Measurements from ENCODE around the gene WDR37. TPM values are rescaled to one million over a fixed set of nuclear protein-coding genes. Genes with fewer than 3 reads are reported as not detected.

Gene WDR37, protein sequence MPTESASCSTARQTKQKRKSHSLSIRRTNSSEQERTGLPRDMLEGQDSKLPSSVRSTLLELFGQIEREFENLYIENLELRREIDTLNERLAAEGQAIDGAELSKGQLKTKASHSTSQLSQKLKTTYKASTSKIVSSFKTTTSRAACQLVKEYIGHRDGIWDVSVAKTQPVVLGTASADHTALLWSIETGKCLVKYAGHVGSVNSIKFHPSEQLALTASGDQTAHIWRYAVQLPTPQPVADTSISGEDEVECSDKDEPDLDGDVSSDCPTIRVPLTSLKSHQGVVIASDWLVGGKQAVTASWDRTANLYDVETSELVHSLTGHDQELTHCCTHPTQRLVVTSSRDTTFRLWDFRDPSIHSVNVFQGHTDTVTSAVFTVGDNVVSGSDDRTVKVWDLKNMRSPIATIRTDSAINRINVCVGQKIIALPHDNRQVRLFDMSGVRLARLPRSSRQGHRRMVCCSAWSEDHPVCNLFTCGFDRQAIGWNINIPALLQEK
- 7.2 TPM for polyA plus RNA-seq (2013, experiment 1 of 2)
- polyA plus RNA-seq (2013, experiment 2 of 2) = 7.3 TPM

- WGBS, 2 donors (ENCODE audit: extremely low coverage in 2 of 2, insufficient read length in 2 of 2, insufficient replicate concordance in 1 of 2) = no CpG with 5 or more reads among the region's 87 CpGs
- H3K36me3 ChIP-seq (replicated peaks in 1 of 2; ENCODE audit: control insufficient read depth in 2 of 2, insufficient read depth in 2 of 2, low read length in 2 of 2) = peaks cover 2 to 39% of the 10 kb centered on the region in 2 donors
- H4K8ac ChIP-seq (ENCODE audit: low read depth, low read length) = no peak within 1 kb of the TSS
- peak within 1 kb of the TSS; percentile 87 for H3K4me2 ChIP-seq (ENCODE audit: insufficient read depth, low read length, poor library complexity, severe bottlenecking)
- peak within 1 kb of the TSS; percentile 99 for H3K9ac ChIP-seq (ENCODE audit: low read depth, low read length, poor library complexity)
- no peaks in the 10 kb centered on the region for H3K27me3 ChIP-seq (ENCODE audit: control insufficient read depth in 3 of 3, insufficient read depth in 3 of 3, low read depth in 1 of 3, low read length in 3 of 3)
- H3K14ac ChIP-seq (ENCODE audit: low read length) = peak within 1 kb of the TSS; percentile 90
- no peak within 1 kb of the TSS for H3K4ac ChIP-seq (ENCODE audit: low read length)
- peaks cover 3 to 13% of the 10 kb centered on the region in 2 donors for H3K4me1 ChIP-seq (ENCODE audit: control insufficient read depth in 2 of 2, insufficient read depth in 1 of 2, low read depth in 1 of 2, low read length in 2 of 2)
- peak within 1 kb of the TSS; percentile 64 for H2BK120ac ChIP-seq (ENCODE audit: low read depth, low read length)
- H2AK5ac ChIP-seq (ENCODE audit: low read depth, low read length) = peak within 1 kb of the TSS; percentile 85
- H4K91ac ChIP-seq (ENCODE audit: low read depth, low read length, poor library complexity) = no peak within 1 kb of the TSS
- no peak within 1 kb of the TSS for H2BK15ac ChIP-seq (ENCODE audit: low read length)
- peak within 1 kb of the TSS; percentile 60 for H2BK12ac ChIP-seq (ENCODE audit: low read length)
- peak; percentile 83 for DNase-seq (ENCODE audit: low spot score)
- peak within 1 kb of the TSS; percentile 75 for H2BK5ac ChIP-seq (ENCODE audit: low read length)
- H3K27ac ChIP-seq (replicated peaks; ENCODE audit: low read length) = peak within 1 kb of the TSS; percentile 80
- peak within 1 kb of the TSS; percentile 94 to 99 for H3K4me3 ChIP-seq (ENCODE audit: low read length in 2 of 2)
- peaks cover 16% of the 10 kb centered on the region for H3K79me1 ChIP-seq (ENCODE audit: low read depth, low read length)
- peak within 1 kb of the TSS; percentile 89 for H2AFZ ChIP-seq (ENCODE audit: low read length)
- H3K18ac ChIP-seq (ENCODE audit: low read length) = peak within 1 kb of the TSS; percentile 95
- H3K23ac ChIP-seq (ENCODE audit: low read depth, low read length, poor library complexity) = peak within 1 kb of the TSS; percentile 70
- H3K9me3 ChIP-seq (replicated peaks in 1 of 2; ENCODE audit: control insufficient read depth in 2 of 2, insufficient read depth in 1 of 2, low read depth in 1 of 2, low read length in 2 of 2) = peaks cover 0 to 4% of the 10 kb centered on the region in 2 donors
Measured at GRCh38 chr10:1056326-1057105, at the start of gene WDR37. WDR37 (plus strand) TSS chr10:1056385; CDS start chr10:1072156, 15,771 bp downstream.

- Histone ChIP-seq H3K36me3 (replicated peaks in 1 of 2; ENCODE audit: control insufficient read depth in 2 of 2, insufficient read depth in 2 of 2, low read length in 2 of 2) (peaks cover 57 to 99% of the 10 kb centered on the region in 2 donors), H3K14ac (ENCODE audit: low read length) (no peak overlapping the region), H2BK15ac (ENCODE audit: low read length) (no peak overlapping the region), H2BK12ac (ENCODE audit: low read length) (no peak overlapping the region), H3K4ac (ENCODE audit: low read length) (no peak overlapping the region), H4K8ac (ENCODE audit: low read depth, low read length) (no peak overlapping the region), H3K9ac (ENCODE audit: low read depth, low read length, poor library complexity) (no peak overlapping the region), H4K91ac (ENCODE audit: low read depth, low read length, poor library complexity) (no peak overlapping the region), H3K4me3 (ENCODE audit: low read length in 2 of 2) (peak overlapping the region in 1 of 2 donors; percentile 13), H2BK120ac (ENCODE audit: low read depth, low read length) (no peak overlapping the region), H3K18ac (ENCODE audit: low read length) (no peak overlapping the region), H3K4me1 (ENCODE audit: control insufficient read depth in 2 of 2, insufficient read depth in 1 of 2, low read depth in 1 of 2, low read length in 2 of 2) (no peaks in the 10 kb centered on the region), H2AK5ac (ENCODE audit: low read depth, low read length) (no peak overlapping the region), H3K9me3 (replicated peaks in 1 of 2; ENCODE audit: control insufficient read depth in 2 of 2, insufficient read depth in 1 of 2, low read depth in 1 of 2, low read length in 2 of 2) (peaks cover 0 to 14% of the 10 kb centered on the region in 2 donors), H2BK5ac (ENCODE audit: low read length) (no peak overlapping the region), H3K27ac (replicated peaks; ENCODE audit: low read length) (no peak overlapping the region), H3K23ac (ENCODE audit: low read depth, low read length, poor library complexity) (no peak overlapping the region), H3K79me1 (ENCODE audit: low read depth, low read length) (peaks cover 6% of the 10 kb centered on the region), H3K4me2 (ENCODE audit: insufficient read depth, low read length, poor library complexity, severe bottlenecking) (no peak overlapping the region), H3K27me3 (ENCODE audit: control insufficient read depth in 3 of 3, insufficient read depth in 3 of 3, low read depth in 1 of 3, low read length in 3 of 3) (no peaks in the 10 kb centered on the region), H2AFZ (ENCODE audit: low read length) (no peak overlapping the region)
- no CpG with 5 or more reads among the region's 9 CpGs for WGBS, 2 donors (ENCODE audit: extremely low coverage in 2 of 2, insufficient read length in 2 of 2, insufficient replicate concordance in 1 of 2)
- DNase-seq (ENCODE audit: low spot score) = no peak
Measured at GRCh38 chr10:1006573-1006972, 49.6 kb upstream of the WDR37 start.

DNA sequence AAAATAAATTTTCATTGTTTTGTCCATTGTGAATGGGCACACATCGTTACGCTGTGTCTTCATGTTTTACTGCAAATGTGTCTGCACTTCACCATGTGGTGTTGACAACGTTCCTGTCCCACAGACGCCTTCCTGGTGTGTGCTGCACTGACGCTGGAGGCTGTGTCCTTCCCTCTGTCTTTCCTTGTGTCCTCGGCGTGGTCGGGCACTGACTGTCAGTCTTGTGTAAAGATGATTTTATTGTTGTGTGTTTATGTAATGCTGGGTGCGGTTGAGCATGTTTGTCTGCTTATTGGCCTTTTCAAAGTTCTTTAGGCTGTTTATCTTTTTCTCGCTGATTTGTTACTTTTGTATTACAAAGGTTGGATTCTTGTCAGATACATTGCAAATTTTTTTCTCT, 48.6 kb upstream of the WDR37 start:
- no peak overlapping the region for H3K14ac ChIP-seq (ENCODE audit: low read length)
- H3K4me1 ChIP-seq (ENCODE audit: control insufficient read depth in 2 of 2, insufficient read depth in 1 of 2, low read depth in 1 of 2, low read length in 2 of 2) = no peaks in the 10 kb centered on the region
- H3K4me2 ChIP-seq (ENCODE audit: insufficient read depth, low read length, poor library complexity, severe bottlenecking) = no peak overlapping the region
- H2BK15ac ChIP-seq (ENCODE audit: low read length) = no peak overlapping the region
- H4K8ac ChIP-seq (ENCODE audit: low read depth, low read length) = no peak overlapping the region
- no peak overlapping the region for H2AFZ ChIP-seq (ENCODE audit: low read length)
- H2AK5ac ChIP-seq (ENCODE audit: low read depth, low read length) = no peak overlapping the region
- DNase-seq (ENCODE audit: low spot score) = no peak
- H3K4me3 ChIP-seq (ENCODE audit: low read length in 2 of 2) = peak overlapping the region in 1 of 2 donors; percentile 11
- H3K36me3 ChIP-seq (replicated peaks in 1 of 2; ENCODE audit: control insufficient read depth in 2 of 2, insufficient read depth in 2 of 2, low read length in 2 of 2) = peaks cover 62 to 99% of the 10 kb centered on the region in 2 donors
- WGBS, 2 donors (ENCODE audit: extremely low coverage in 2 of 2, insufficient read length in 2 of 2, insufficient replicate concordance in 1 of 2) = no CpG with 5 or more reads among the region's 10 CpGs
- no peak overlapping the region for H4K91ac ChIP-seq (ENCODE audit: low read depth, low read length, poor library complexity)
- H3K9me3 ChIP-seq (replicated peaks in 1 of 2; ENCODE audit: control insufficient read depth in 2 of 2, insufficient read depth in 1 of 2, low read depth in 1 of 2, low read length in 2 of 2) = peaks cover 0 to 5% of the 10 kb centered on the region in 2 donors
- no peak overlapping the region for H2BK5ac ChIP-seq (ENCODE audit: low read length)
- no peak overlapping the region for H2BK120ac ChIP-seq (ENCODE audit: low read depth, low read length)
- H3K27ac ChIP-seq (replicated peaks; ENCODE audit: low read length) = no peak overlapping the region
- H3K27me3 ChIP-seq (ENCODE audit: control insufficient read depth in 3 of 3, insufficient read depth in 3 of 3, low read depth in 1 of 3, low read length in 3 of 3) = no peaks in the 10 kb centered on the region
- no peak overlapping the region for H3K18ac ChIP-seq (ENCODE audit: low read length)
- peaks cover 6% of the 10 kb centered on the region for H3K79me1 ChIP-seq (ENCODE audit: low read depth, low read length)
- no peak overlapping the region for H3K4ac ChIP-seq (ENCODE audit: low read length)
- no peak overlapping the region for H3K9ac ChIP-seq (ENCODE audit: low read depth, low read length, poor library complexity)
- H3K23ac ChIP-seq (ENCODE audit: low read depth, low read length, poor library complexity) = no peak overlapping the region
- H2BK12ac ChIP-seq (ENCODE audit: low read length) = no peak overlapping the region
